K562 (cell line): Measurements from ENCODE around the gene KCNK6. TPM values are rescaled to one million over a fixed set of nuclear protein-coding genes. Genes with fewer than 3 reads are reported as not detected.

Experiments
- BRD9 ChIP-seq: fragments of 450-650 bp; IDR thresholded peaks from 2 replicates; pipeline ENCODE4 v1.6.1; 2018; ENCODE audit warnings: low read depth; ENCODE audit not compliant: partially characterized antibody
- ELK3 ChIP-seq: fragments of 450-650 bp; formaldehyde crosslinking; IDR thresholded peaks from 2 replicates; pipeline ENCODE4 v1.4.0; 2020; ENCODE audit warnings: mild to moderate bottlenecking
- HEY1 ChIP-seq: fragments of 250-450 bp; sonication (Bioruptor Pico); IDR thresholded peaks from 2 replicates; pipeline ENCODE4 v1.5.0; 2020; ENCODE audit warnings: mild to moderate bottlenecking, moderate library complexity, borderline replicate concordance
- HMGXB4 ChIP-seq: sonication (generic); formaldehyde crosslinking; IDR thresholded peaks from 2 replicates; pipeline ENCODE4 v1.8.1; 2023; ENCODE audit warnings: mild to moderate bottlenecking, missing genetic modification reagents
- KDM2B ChIP-seq: fragments of 250-450 bp; sonication (Bioruptor Pico); IDR thresholded peaks from 2 replicates; pipeline ENCODE4 v1.8.0; 2021; ENCODE audit warnings: mild to moderate bottlenecking, moderate library complexity
- MCM3 ChIP-seq: fragments of 450-650 bp; IDR thresholded peaks from 2 replicates; pipeline ENCODE4 v1.6.1; 2016
- NKRF ChIP-seq: fragments of 450-650 bp; IDR thresholded peaks from 2 replicates; pipeline ENCODE4 v1.6.1; 2016; ENCODE audit warnings: borderline replicate concordance
- RBM17 ChIP-seq: fragments of 200-400 bp; formaldehyde crosslinking; IDR thresholded peaks from 2 replicates; pipeline ENCODE4 v1.6.1; 2017; ENCODE audit warnings: low read depth, mild to moderate bottlenecking, low read length, borderline replicate concordance
- SREBF1 ChIP-seq: fragments of 150-350 bp; IDR thresholded peaks from 2 replicates; pipeline ENCODE4 v1.6.1; 2014; ENCODE audit warnings: antibody characterized with exemption, low read depth, low read length, borderline replicate concordance
- TGIF2 ChIP-seq: sonication (generic); formaldehyde crosslinking; IDR thresholded peaks from 2 replicates; pipeline ENCODE4 v1.8.1; 2022; ENCODE audit warnings: mild to moderate bottlenecking, missing genetic modification reagents, moderate library complexity
- ZNF263 ChIP-seq: sonication (generic); formaldehyde crosslinking; IDR thresholded peaks from 2 replicates; pipeline ENCODE4 v1.8.0; 2022; ENCODE audit warnings: mild to moderate bottlenecking, missing genetic modification reagents, borderline replicate concordance
- ZNF395 ChIP-seq: fragments of 200-800 bp; sonication (Bioruptor generic); IDR thresholded peaks from 2 replicates; pipeline ENCODE4 v1.6.1; 2017; ENCODE audit warnings: missing genetic modification characterization, missing compliant biosample characterization
- ZNF668 ChIP-seq: fragments of 250-450 bp; sonication (Bioruptor Pico); IDR thresholded peaks from 2 replicates; pipeline ENCODE4 v1.8.0; 2022; ENCODE audit warnings: mild to moderate bottlenecking, inconsistent platforms
- ZNF695 ChIP-seq: fragments of 450-650 bp; formaldehyde crosslinking; IDR thresholded peaks from 2 replicates; pipeline ENCODE4 v1.4.0; 2020; ENCODE audit warnings: mild to moderate bottlenecking, moderate library complexity
- polyA plus RNA-seq, 8 experiments: library from polyadenylated mRNA; depleted of rRNA in 4 of 8; stranded (reverse) in 5 of 8; unstranded in 3 of 8; fragments of >200 nt; fragmentation: Nextera tagmentation in 2 of 8; fragmentation: Illumina TruSeq in 1 of 8; extraction: Ambion mirVana in 2 of 8; extraction: Trizol in 1 of 8; gene quantifications; 2 replicates each; pipeline versions ENCODE4 v1.2.1 to v1.2.3, GENCODE V29; 2011 to 2014; ENCODE audit warnings: inconsistent platforms in 1 of 8, missing spikeins in 1 of 8
- total RNA-seq, 7 experiments: library from RNA; depleted of rRNA in 6 of 7; stranded (reverse); fragments of >200 nt in 6 of 7; fragmentation: Illumina TruSeq in 2 of 7; extraction: Trizol in 2 of 7; gene quantifications; 2 replicates each; pipeline versions ENCODE4 v1.2.1 to v1.2.3, GENCODE V29; 2011 to 2021; ENCODE audit warnings: low replicate concordance in 1 of 7
- TF ChIP-seq, protein P1 (sequence below): fragments of 450-650 bp; formaldehyde crosslinking; IDR thresholded peaks from 2 replicates; pipeline ENCODE4 v1.4.0; 2020; ENCODE audit warnings: mild to moderate bottlenecking, moderate library complexity
- TF ChIP-seq, protein P2 (sequence below), 2 experiments: fragments of 450-650 bp; IDR thresholded peaks; 2 replicates each; pipeline ENCODE4 v1.6.1; 2016
- TF ChIP-seq, protein P3 (sequence below): IDR thresholded peaks from 3 replicates; pipeline ENCODE4 v1.6.1; 2011; ENCODE audit warnings: borderline replicate concordance, mild to moderate bottlenecking; ENCODE audit not compliant: insufficient read length, insufficient read depth

Gene KCNK6
- total and polyA plus RNA-seq, 9 of the 15 experiments (the other 6 are each of a cell fraction or from before 2014, with no cell fraction given), result 0.05 to 0.42 (median 0.15) TPM

DNA sequence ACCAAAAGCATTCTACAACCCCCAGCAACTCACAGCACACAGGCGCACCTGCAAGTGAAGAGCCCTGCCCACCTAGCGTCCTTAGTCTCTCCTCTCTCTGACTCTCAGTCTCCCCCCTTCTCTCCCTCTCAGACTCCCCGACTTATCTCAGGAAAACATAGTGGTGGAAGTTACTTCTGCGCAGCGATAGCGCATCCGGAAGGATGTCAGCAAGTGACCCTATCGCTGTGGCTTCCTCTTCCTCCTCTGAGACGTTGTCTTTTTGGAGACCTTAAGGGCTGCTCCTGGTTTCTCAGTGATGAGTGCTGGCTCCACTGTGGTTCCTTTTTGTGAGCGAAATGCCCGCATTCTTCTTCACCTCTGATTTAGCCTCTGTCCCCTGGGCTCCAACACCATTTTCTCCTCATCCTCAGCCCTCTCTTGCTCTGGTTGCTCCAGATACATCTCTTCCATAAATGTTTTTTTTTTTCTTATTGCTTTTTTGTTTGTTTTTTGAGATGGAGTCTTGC lies 2.5 kb upstream of the KCNK6 start (continued):
- TF ChIP-seq ZNF395 (CRISPR knock-in tag), result peak; percentile 87
- TF ChIP-seq ZNF263 (CRISPR knock-in tag), result no peak
- TF ChIP-seq HEY1 (CRISPR knock-in tag), result no peak
- TF ChIP-seq, protein P1, sequence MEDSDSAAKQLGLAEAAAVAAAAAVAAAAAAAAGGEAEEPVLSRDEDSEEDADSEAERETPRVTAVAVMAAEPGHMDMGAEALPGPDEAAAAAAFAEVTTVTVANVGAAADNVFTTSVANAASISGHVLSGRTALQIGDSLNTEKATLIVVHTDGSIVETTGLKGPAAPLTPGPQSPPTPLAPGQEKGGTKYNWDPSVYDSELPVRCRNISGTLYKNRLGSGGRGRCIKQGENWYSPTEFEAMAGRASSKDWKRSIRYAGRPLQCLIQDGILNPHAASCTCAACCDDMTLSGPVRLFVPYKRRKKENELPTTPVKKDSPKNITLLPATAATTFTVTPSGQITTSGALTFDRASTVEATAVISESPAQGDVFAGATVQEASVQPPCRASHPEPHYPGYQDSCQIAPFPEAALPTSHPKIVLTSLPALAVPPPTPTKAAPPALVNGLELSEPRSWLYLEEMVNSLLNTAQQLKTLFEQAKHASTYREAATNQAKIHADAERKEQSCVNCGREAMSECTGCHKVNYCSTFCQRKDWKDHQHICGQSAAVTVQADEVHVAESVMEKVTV (CRISPR knock-in tag), result no peak
- peak; percentile 58; the same call in 1 of the 2 replicates for TF ChIP-seq NKRF
- no peak for TF ChIP-seq ZNF695
- peak; percentile 97 for TF ChIP-seq BRD9
- no peak for TF ChIP-seq TGIF2
- TF ChIP-seq ELK3 (CRISPR knock-in tag), result no peak
- TF ChIP-seq, protein P2, sequence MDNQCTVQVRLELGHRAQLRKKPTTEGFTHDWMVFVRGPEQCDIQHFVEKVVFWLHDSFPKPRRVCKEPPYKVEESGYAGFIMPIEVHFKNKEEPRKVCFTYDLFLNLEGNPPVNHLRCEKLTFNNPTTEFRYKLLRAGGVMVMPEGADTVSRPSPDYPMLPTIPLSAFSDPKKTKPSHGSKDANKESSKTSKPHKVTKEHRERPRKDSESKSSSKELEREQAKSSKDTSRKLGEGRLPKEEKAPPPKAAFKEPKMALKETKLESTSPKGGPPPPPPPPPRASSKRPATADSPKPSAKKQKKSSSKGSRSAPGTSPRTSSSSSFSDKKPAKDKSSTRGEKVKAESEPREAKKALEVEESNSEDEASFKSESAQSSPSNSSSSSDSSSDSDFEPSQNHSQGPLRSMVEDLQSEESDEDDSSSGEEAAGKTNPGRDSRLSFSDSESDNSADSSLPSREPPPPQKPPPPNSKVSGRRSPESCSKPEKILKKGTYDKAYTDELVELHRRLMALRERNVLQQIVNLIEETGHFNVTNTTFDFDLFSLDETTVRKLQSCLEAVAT (IDR thresholded peaks at IDR 0.05), result peak; percentile 35 to 70; a peak in 2 of 4 replicates
- no peak for TF ChIP-seq RBM17
- TF ChIP-seq KDM2B (CRISPR knock-in tag), result no peak
- TF ChIP-seq ZNF668 (CRISPR knock-in tag), result no peak
- no peak for TF ChIP-seq MCM3
- no peak for TF ChIP-seq SREBF1
- no peak for TF ChIP-seq HMGXB4
- TF ChIP-seq, protein P3, sequence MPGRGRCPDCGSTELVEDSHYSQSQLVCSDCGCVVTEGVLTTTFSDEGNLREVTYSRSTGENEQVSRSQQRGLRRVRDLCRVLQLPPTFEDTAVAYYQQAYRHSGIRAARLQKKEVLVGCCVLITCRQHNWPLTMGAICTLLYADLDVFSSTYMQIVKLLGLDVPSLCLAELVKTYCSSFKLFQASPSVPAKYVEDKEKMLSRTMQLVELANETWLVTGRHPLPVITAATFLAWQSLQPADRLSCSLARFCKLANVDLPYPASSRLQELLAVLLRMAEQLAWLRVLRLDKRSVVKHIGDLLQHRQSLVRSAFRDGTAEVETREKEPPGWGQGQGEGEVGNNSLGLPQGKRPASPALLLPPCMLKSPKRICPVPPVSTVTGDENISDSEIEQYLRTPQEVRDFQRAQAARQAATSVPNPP, result no peak
